ENCODE measurements around the gene TGFBR3L. TPM values are rescaled to one million over a fixed set of nuclear protein-coding genes. Genes with fewer than 3 reads are reported as not detected.
"Not testable (repeated sequence)": the region's sequence is repeated elsewhere in the genome, so short reads cannot be mapped to it uniquely, and the experiment has no call there.

TGFBR3L gene
- total RNA-seq, 2 donors from 2014 or later, result 7.4 to 9.7 TPM

- H3K4me3 Mint-ChIP-seq, result no peak overlapping the region
- H3K27me3 Mint-ChIP-seq (ENCODE audit: low read depth), result no peaks in the 10 kb centered on the region
- ATAC-seq (replicated peaks in 1 of 2) (no peak), DNase-seq (no peak)
- H3K9me3 Mint-ChIP-seq, result no peaks in the 10 kb centered on the region
- peaks cover 6% of the 10 kb centered on the region for H3K4me1 Mint-ChIP-seq (ENCODE audit: low read depth)
- no peak overlapping the region for H3K27ac Mint-ChIP-seq
- peaks cover 0 to 18% of the 10 kb centered on the region in 2 donors for H3K36me3 Mint-ChIP-seq (ENCODE audit: insufficient read depth in 2 of 2)
Measured at GRCh38 chr19:7934766-7935165, 20.1 kb downstream of the TGFBR3L start.

GRCh38 chr19:7940841-7941240 is 26.2 kb downstream of the TGFBR3L start:
- ATAC-seq (replicated peaks in 1 of 2) (no peak), DNase-seq (no peak)
- Mint-ChIP-seq H3K36me3 (ENCODE audit: insufficient read depth in 2 of 2) (peaks cover 1 to 22% of the 10 kb centered on the region in 2 donors), H3K4me1 (ENCODE audit: low read depth) (peaks cover 40% of the 10 kb centered on the region), H3K27me3 (ENCODE audit: low read depth) (no peaks in the 10 kb centered on the region), H3K4me3 (peak overlapping the region; percentile 10 to 58), H3K27ac (no peak overlapping the region), H3K9me3 (no peaks in the 10 kb centered on the region)

- Mint-ChIP-seq H3K4me1 (ENCODE audit: low read depth) (peaks cover 40% of the 10 kb centered on the region), H3K36me3 (ENCODE audit: insufficient read depth in 2 of 2) (peaks cover 1 to 19% of the 10 kb centered on the region in 2 donors), H3K9me3 (no peaks in the 10 kb centered on the region), H3K27ac (no peak overlapping the region), H3K27me3 (ENCODE audit: low read depth) (no peaks in the 10 kb centered on the region), H3K4me3 (peak overlapping the region; percentile 93 to 99)
- no peak for ATAC-seq (replicated peaks in 1 of 2)
- no peak for DNase-seq
Measured at GRCh38 chr19:7941895-7942596, 27.4 kb downstream of the TGFBR3L start.

GRCh38 chr19:7942981-7943443 is 28.4 kb downstream of the TGFBR3L start:
- ATAC-seq (replicated peaks in 1 of 2) (peak; percentile 18), DNase-seq (no peak)
- Mint-ChIP-seq H3K27me3 (ENCODE audit: low read depth) (no peaks in the 10 kb centered on the region), H3K9me3 (no peaks in the 10 kb centered on the region), H3K36me3 (ENCODE audit: insufficient read depth in 2 of 2) (peaks cover 1 to 14% of the 10 kb centered on the region in 2 donors), H3K4me1 (ENCODE audit: low read depth) (peaks cover 40% of the 10 kb centered on the region), H3K4me3 (peak overlapping the region; percentile 93 to 99), H3K27ac (peak overlapping the region; percentile 96)

GRCh38 chr19:7943444-7944176 is 29.0 kb downstream of the TGFBR3L start, which contains the start of gene TIMM44:
Gene TIMM44 (minus strand): TSS chr19:7943666. CDS start chr19:7943651, 15 bp downstream.
- Mint-ChIP-seq H3K9me3 (no peaks in the 10 kb centered on the region), H3K27ac (peak within 1 kb of the TSS; percentile 96), H3K36me3 (ENCODE audit: insufficient read depth in 2 of 2) (peaks cover 1 to 13% of the 10 kb centered on the region in 2 donors), H3K4me3 (peak within 1 kb of the TSS; percentile 93 to 99), H3K27me3 (ENCODE audit: low read depth) (no peaks in the 10 kb centered on the region), H3K4me1 (ENCODE audit: low read depth) (peaks cover 40% of the 10 kb centered on the region)
- DNase-seq (peak; percentile 98 to 99), ATAC-seq (replicated peaks in 1 of 2) (peak; percentile 97 to 98)

GRCh38 chr19:7944177-7944761 is 29.6 kb downstream of the TGFBR3L start:
- H3K27ac Mint-ChIP-seq, result peak overlapping the region; percentile 96
- peak overlapping the region; percentile 93 to 99 for H3K4me3 Mint-ChIP-seq
- peaks cover 40% of the 10 kb centered on the region for H3K4me1 Mint-ChIP-seq (ENCODE audit: low read depth)
- H3K9me3 Mint-ChIP-seq, result no peaks in the 10 kb centered on the region
- DNase-seq (peak; percentile 85 to 89), ATAC-seq (replicated peaks in 1 of 2) (peak; percentile 47 to 49)
- peaks cover 1 to 9% of the 10 kb centered on the region in 2 donors for H3K36me3 Mint-ChIP-seq (ENCODE audit: insufficient read depth in 2 of 2)
- no peaks in the 10 kb centered on the region for H3K27me3 Mint-ChIP-seq (ENCODE audit: low read depth)

- Mint-ChIP-seq H3K9me3 (no peaks in the 10 kb centered on the region), H3K27ac (no peak overlapping the region), H3K4me1 (ENCODE audit: low read depth) (peaks cover 16% of the 10 kb centered on the region), H3K27me3 (ENCODE audit: low read depth) (no peaks in the 10 kb centered on the region), H3K4me3 (no peak overlapping the region), H3K36me3 (ENCODE audit: insufficient read depth in 2 of 2) (peaks cover 0 to under 1% of the 10 kb centered on the region in 2 donors)
- DNase-seq (no peak), ATAC-seq (replicated peaks in 1 of 2) (no peak)
Measured at GRCh38 chr19:7947939-7948338, 33.3 kb downstream of the TGFBR3L start.

- Mint-ChIP-seq H3K4me1 (ENCODE audit: low read depth) (peaks cover 4% of the 10 kb centered on the region), H3K9me3 (no peaks in the 10 kb centered on the region), H3K27me3 (ENCODE audit: low read depth) (no peaks in the 10 kb centered on the region), H3K27ac (no peak overlapping the region), H3K4me3 (no peak overlapping the region), H3K36me3 (ENCODE audit: insufficient read depth in 2 of 2) (no peaks in the 10 kb centered on the region)
- ATAC-seq (replicated peaks in 1 of 2) (no peak), DNase-seq (no peak)
Measured at GRCh38 chr19:7953060-7953459, 38.4 kb downstream of the TGFBR3L start.

GRCh38 chr19:7953576-7953975 is 38.9 kb downstream of the TGFBR3L start:
- DNase-seq (no peak), ATAC-seq (replicated peaks in 1 of 2) (no peak)
- Mint-ChIP-seq H3K4me3 (no peak overlapping the region), H3K36me3 (ENCODE audit: insufficient read depth in 2 of 2) (no peaks in the 10 kb centered on the region), H3K27ac (no peak overlapping the region), H3K9me3 (no peaks in the 10 kb centered on the region), H3K27me3 (ENCODE audit: low read depth) (no peaks in the 10 kb centered on the region), H3K4me1 (ENCODE audit: low read depth) (peaks cover 4% of the 10 kb centered on the region)

- Mint-ChIP-seq H3K27me3 (ENCODE audit: low read depth) (no peaks in the 10 kb centered on the region), H3K27ac (no peak overlapping the region), H3K4me3 (no peak overlapping the region), H3K36me3 (ENCODE audit: insufficient read depth in 2 of 2) (no peaks in the 10 kb centered on the region), H3K4me1 (ENCODE audit: low read depth) (peaks cover 4% of the 10 kb centered on the region), H3K9me3 (no peaks in the 10 kb centered on the region)
- DNase-seq (no peak), ATAC-seq (replicated peaks in 1 of 2) (no peak)
Measured at GRCh38 chr19:7955696-7956095, 41.1 kb downstream of the TGFBR3L start.

- H3K27ac Mint-ChIP-seq, result no peak overlapping the region
- H3K9me3 Mint-ChIP-seq, result no peaks in the 10 kb centered on the region
- H3K4me3 Mint-ChIP-seq, result no peak overlapping the region
- H3K27me3 Mint-ChIP-seq (ENCODE audit: low read depth), result no peaks in the 10 kb centered on the region
- ATAC-seq (replicated peaks in 1 of 2), result no peak
- no peak for DNase-seq
- peaks cover 4% of the 10 kb centered on the region for H3K4me1 Mint-ChIP-seq (ENCODE audit: low read depth)
- H3K36me3 Mint-ChIP-seq (ENCODE audit: insufficient read depth in 2 of 2), result peaks cover 0 to 6% of the 10 kb centered on the region in 2 donors
Measured at GRCh38 chr19:7959211-7959610, 44.6 kb downstream of the TGFBR3L start.

- DNase-seq; ATAC-seq (replicated peaks in 1 of 2); H3K9me3 Mint-ChIP-seq; H3K36me3 Mint-ChIP-seq (ENCODE audit: insufficient read depth in 2 of 2); H3K27me3 Mint-ChIP-seq (ENCODE audit: low read depth); H3K27ac Mint-ChIP-seq; H3K4me3 Mint-ChIP-seq; H3K4me1 Mint-ChIP-seq (ENCODE audit: low read depth): not testable (repeated sequence)
Measured at GRCh38 chr19:7961082-7961481, 46.5 kb downstream of the TGFBR3L start.

All from activated T-cell treated with anti-CD3 and anti-CD28 coated beads, Interleukin-2, amount 50 U/mL, for 72 hours (primary cell).